CD4-positive, CD25-positive, alpha-beta regulatory T cell (primary cell): ENCODE results near the gene INTS13. TPM values are rescaled to one million over a fixed set of nuclear protein-coding genes. Genes with fewer than 3 reads are reported as not detected.

Experiments used
- ATAC-seq, 2 donors: fragments of 150-1000 bp; cut with Tn5 transposase; one replicate each; pipeline ENCODE4 v1.10.0; 2021; ENCODE audit warnings: low read depth in 2 of 2, moderate number of reproducible peaks in 2 of 2, moderate library complexity in 1 of 2
- DNase-seq, 3 donors: peaks; one replicate each; pipeline versions ENCODE4 v3.0.0 to v3.0.0-alpha.2; 2012 to 2022; ENCODE audit warnings: mixed read lengths in 1 of 3
- H3K27ac ChIP-seq: one replicate; pipeline ENCODE4 v1.7.0; 2013; ENCODE audit warnings: mild to moderate bottlenecking, low read length; ENCODE audit not compliant: insufficient read depth, poor library complexity, severe bottlenecking
- H3K27me3 ChIP-seq: one replicate; pipeline ENCODE4 v1.7.0; 2013; ENCODE audit warnings: low read length; ENCODE audit not compliant: control insufficient read depth, insufficient read depth
- H3K36me3 ChIP-seq: one replicate; pipeline ENCODE4 v1.7.0; 2013; ENCODE audit warnings: mild to moderate bottlenecking, low read length, moderate library complexity; ENCODE audit not compliant: control insufficient read depth, insufficient read depth
- H3K4me1 ChIP-seq: 2 replicates; pipeline ENCODE4 v1.7.0; 2013; ENCODE audit warnings: mild to moderate bottlenecking, low read length; ENCODE audit not compliant: insufficient read depth, control insufficient read depth, poor library complexity, severe bottlenecking
- H3K4me3 ChIP-seq: one replicate; pipeline ENCODE4 v1.7.0; 2013; ENCODE audit warnings: low read depth, mild to moderate bottlenecking, low read length, moderate library complexity
- H3K9me3 ChIP-seq, 2 experiments: 1 replicate in 1 of 2; 2 replicates in 1 of 2; pipeline ENCODE4 v1.7.0; 2013; ENCODE audit warnings: low read length in 2 of 2, mild to moderate bottlenecking in 1 of 2, moderate library complexity in 1 of 2; ENCODE audit not compliant: control insufficient read depth in 2 of 2
- H3K27ac Mint-ChIP-seq, 3 donors: one replicate each; pipeline ENCODE4 v1.8.0; 2020 to 2022; ENCODE audit warnings: mild to moderate bottlenecking in 3 of 3, mixed read lengths in 3 of 3, moderate library complexity in 2 of 3
- H3K27me3 Mint-ChIP-seq: one replicate; pipeline ENCODE4 v1.8.0; 2022; ENCODE audit warnings: mild to moderate bottlenecking, mixed read lengths
- H3K36me3 Mint-ChIP-seq: one replicate; pipeline ENCODE4 v1.8.0; 2020; ENCODE audit warnings: mixed read lengths
- H3K4me1 Mint-ChIP-seq, 4 donors: one replicate each; pipeline ENCODE4 v1.8.0; 2020 to 2022; ENCODE audit warnings: mixed read lengths in 4 of 4, mild to moderate bottlenecking in 1 of 4
- H3K4me3 Mint-ChIP-seq, 4 donors: one replicate each; pipeline ENCODE4 v1.8.0; 2020 to 2022; ENCODE audit warnings: mild to moderate bottlenecking in 4 of 4, mixed read lengths in 4 of 4, moderate library complexity in 3 of 4
- H3K9me3 Mint-ChIP-seq, 7 donors: one replicate each; pipeline ENCODE4 v1.8.0; 2020 to 2022; ENCODE audit warnings: mixed read lengths in 7 of 7, mild to moderate bottlenecking in 3 of 7, moderate library complexity in 2 of 7
- polyA plus RNA-seq, 4 donors: library from polyadenylated mRNA; unstranded; fragments of 300-500 nt; fragmentation: Illumina TruSeq; gene quantifications; one replicate each; pipeline ENCODE4 v1.2.3, GENCODE V29; 2021
- total RNA-seq: library from RNA; stranded (reverse); gene quantifications from one replicate; pipeline ENCODE4 v1.2.3, GENCODE V29; 2022

The INTS13 gene
- total and polyA plus RNA-seq, 5 donors from 2014 or later = 28.8 to 42.5 (median 32.0) TPM

GRCh38 chr12:26935636-26936378 lies 2.0 kb downstream of the INTS13 start:
- no peak for ATAC-seq
- H3K27ac ChIP-seq = peak overlapping the region; percentile 99
- H3K36me3 ChIP-seq = peaks cover 11% of the 10 kb centered on the region
- Mint-ChIP-seq H3K9me3 (peaks cover 0 to 4% (median 0%) of the 10 kb centered on the region in 7 donors), H3K27me3 (no peaks in the 10 kb centered on the region), H3K27ac (peak overlapping the region; percentile 48 to 94 (median 85)), H3K36me3 (peaks cover 6% of the 10 kb centered on the region), H3K4me3 (peak overlapping the region; percentile 94 to 98 (median 96)), H3K4me1 (peaks cover 39 to 67% (median 53%) of the 10 kb centered on the region in 4 donors)
- DNase-seq = peak in 1 of 3 donors; percentile 43
- H3K27me3 ChIP-seq = no peaks in the 10 kb centered on the region
- peak overlapping the region; percentile 99 for H3K4me3 ChIP-seq
- H3K4me1 ChIP-seq = peaks cover 57% of the 10 kb centered on the region
- H3K9me3 ChIP-seq = no peaks in the 10 kb centered on the region

DNA sequence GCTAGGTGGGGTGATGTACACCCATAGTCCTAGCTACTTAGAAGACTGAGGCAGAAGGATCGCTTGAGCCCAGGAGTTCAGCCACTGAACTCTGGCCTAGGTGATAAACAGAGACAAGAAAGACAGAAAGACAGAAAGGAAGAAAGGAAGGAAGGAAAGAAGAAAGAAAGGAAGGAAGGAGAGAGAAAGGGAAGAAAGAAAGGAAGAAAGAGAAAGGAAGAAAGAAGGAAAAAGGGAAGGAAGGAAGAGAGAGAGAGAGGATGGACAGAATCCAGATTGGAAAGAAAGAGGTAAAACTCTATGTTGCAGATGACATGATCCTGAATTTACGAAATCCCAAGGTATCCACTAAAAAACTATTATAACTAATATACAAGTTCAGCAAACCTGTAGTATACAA lies 8.2 kb downstream of the INTS13 start:
- peaks cover 33 to 44% (median 38%) of the 10 kb centered on the region in 4 donors for H3K4me1 Mint-ChIP-seq
- Histone ChIP-seq H3K36me3 (peaks cover 49% of the 10 kb centered on the region), H3K27ac (no peak overlapping the region), H3K4me3 (no peak overlapping the region), H3K9me3 (no peaks in the 10 kb centered on the region), H3K4me1 (peaks cover 9% of the 10 kb centered on the region), H3K27me3 (no peaks in the 10 kb centered on the region)
- H3K27me3 Mint-ChIP-seq = no peaks in the 10 kb centered on the region
- H3K9me3 Mint-ChIP-seq = peaks cover 0 to 2% (median 0%) of the 10 kb centered on the region in 7 donors
- no peak for DNase-seq
- peak overlapping the region in 1 of 3 donors; percentile 60 for H3K27ac Mint-ChIP-seq
- no peak for ATAC-seq
- peaks cover 33% of the 10 kb centered on the region for H3K36me3 Mint-ChIP-seq
- peak overlapping the region in 1 of 4 donors; percentile 5 for H3K4me3 Mint-ChIP-seq

DNA sequence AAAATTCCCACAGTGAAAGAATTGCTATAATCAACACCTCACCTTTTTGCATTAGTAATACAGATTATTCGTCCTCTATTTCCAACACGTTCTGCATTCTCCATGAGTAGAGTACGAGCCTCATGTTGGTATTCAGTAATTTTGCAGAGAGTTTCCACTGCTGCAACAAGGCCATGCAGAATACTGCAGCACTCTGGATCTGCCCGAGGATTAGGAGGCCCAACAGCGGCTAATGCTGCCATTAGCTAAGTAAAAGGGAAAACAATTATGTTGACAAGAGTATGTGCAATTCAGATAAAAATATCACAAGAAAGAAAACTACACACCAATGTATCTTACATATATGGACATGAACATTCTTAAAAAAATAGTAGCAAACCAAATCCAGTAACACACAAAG lies 9.1 kb downstream of the INTS13 start:
- H3K4me3 Mint-ChIP-seq = no peak overlapping the region
- peaks cover 0 to 2% (median 0%) of the 10 kb centered on the region in 7 donors for H3K9me3 Mint-ChIP-seq
- H3K27ac ChIP-seq = no peak overlapping the region
- peaks cover 50% of the 10 kb centered on the region for H3K36me3 ChIP-seq
- no peaks in the 10 kb centered on the region for H3K27me3 ChIP-seq
- H3K27ac Mint-ChIP-seq = no peak overlapping the region
- H3K9me3 ChIP-seq = no peaks in the 10 kb centered on the region
- no peaks in the 10 kb centered on the region for H3K27me3 Mint-ChIP-seq
- peaks cover 33% of the 10 kb centered on the region for H3K36me3 Mint-ChIP-seq
- H3K4me1 ChIP-seq = peaks cover 7% of the 10 kb centered on the region
- H3K4me1 Mint-ChIP-seq = peaks cover 27 to 37% (median 31%) of the 10 kb centered on the region in 4 donors
- ATAC-seq = no peak
- DNase-seq = no peak
- no peak overlapping the region for H3K4me3 ChIP-seq

DNA sequence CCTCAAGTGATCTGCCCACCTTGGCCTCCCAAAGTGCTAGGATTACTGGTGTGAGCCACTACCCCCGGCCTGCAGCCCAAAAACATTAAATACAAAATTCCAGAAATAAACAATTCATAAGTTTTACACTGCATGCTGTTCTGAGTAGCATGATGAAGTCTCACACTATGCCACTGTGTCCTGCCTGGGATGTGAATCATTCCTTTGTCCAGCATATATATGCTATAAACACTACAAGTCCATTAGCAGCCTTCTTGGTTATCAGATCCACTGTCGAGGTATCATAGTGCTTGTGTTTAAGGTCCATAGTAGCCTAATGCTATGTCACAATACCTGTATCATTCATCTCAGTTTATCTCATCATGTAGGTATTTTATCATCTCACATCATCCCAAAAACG lies 15.9 kb downstream of the INTS13 start:
- H3K27me3 Mint-ChIP-seq = no peaks in the 10 kb centered on the region

GRCh38 chr12:26919216-26919555 lies 18.6 kb downstream of the INTS13 start:
- no peak overlapping the region for H3K4me3 Mint-ChIP-seq
- no peaks in the 10 kb centered on the region for H3K27me3 Mint-ChIP-seq
- H3K4me1 Mint-ChIP-seq = peaks cover 0 to 23% (median 6%) of the 10 kb centered on the region in 4 donors
- no peak for ATAC-seq
- Histone ChIP-seq H3K36me3 (peaks cover 61% of the 10 kb centered on the region), H3K4me3 (no peak overlapping the region), H3K9me3 (no peaks in the 10 kb centered on the region), H3K4me1 (no peaks in the 10 kb centered on the region), H3K27ac (no peak overlapping the region), H3K27me3 (no peaks in the 10 kb centered on the region)
- DNase-seq = no peak
- H3K9me3 Mint-ChIP-seq = no peaks in the 10 kb centered on the region
- no peak overlapping the region for H3K27ac Mint-ChIP-seq
- peaks cover 46% of the 10 kb centered on the region for H3K36me3 Mint-ChIP-seq

More for the DNA sequence above, 15.9 kb downstream of the INTS13 start:
- peaks cover 0 to 15% (median 8%) of the 10 kb centered on the region in 4 donors for H3K4me1 Mint-ChIP-seq
- no peak overlapping the region for H3K4me3 Mint-ChIP-seq
- no peak overlapping the region for H3K27ac ChIP-seq
- H3K9me3 ChIP-seq = no peaks in the 10 kb centered on the region
- H3K9me3 Mint-ChIP-seq = no peaks in the 10 kb centered on the region
- H3K27ac Mint-ChIP-seq = no peak overlapping the region
- no peaks in the 10 kb centered on the region for H3K27me3 ChIP-seq
- no peaks in the 10 kb centered on the region for H3K4me1 ChIP-seq
- H3K36me3 ChIP-seq = peaks cover 69% of the 10 kb centered on the region
- ATAC-seq (no peak), DNase-seq (no peak)
- H3K36me3 Mint-ChIP-seq = peaks cover 42% of the 10 kb centered on the region
- H3K4me3 ChIP-seq = no peak overlapping the region

- Mint-ChIP-seq H3K27me3 (no peaks in the 10 kb centered on the region), H3K4me3 (no peak overlapping the region), H3K4me1 (peaks cover under 1 to 23% (median 6%) of the 10 kb centered on the region in 4 donors), H3K36me3 (peaks cover 47% of the 10 kb centered on the region), H3K9me3 (no peaks in the 10 kb centered on the region), H3K27ac (peak overlapping the region in 1 of 3 donors; percentile 84)
- H3K4me1 ChIP-seq = no peaks in the 10 kb centered on the region
- DNase-seq (no peak), ATAC-seq (no peak)
- H3K27ac ChIP-seq = no peak overlapping the region
- H3K4me3 ChIP-seq = no peak overlapping the region
- peaks cover 61% of the 10 kb centered on the region for H3K36me3 ChIP-seq
- H3K27me3 ChIP-seq = no peaks in the 10 kb centered on the region
- no peaks in the 10 kb centered on the region for H3K9me3 ChIP-seq
These were observed 19.2 kb downstream of the INTS13 start for GRCh38 chr12:26918321-26919215.

GRCh38 chr12:26906704-26907103 lies 31.1 kb downstream of the INTS13 start:
- Mint-ChIP-seq H3K27me3 (no peaks in the 10 kb centered on the region), H3K4me1 (peaks cover 7 to 23% (median 18%) of the 10 kb centered on the region in 4 donors), H3K27ac (peak overlapping the region in 2 of 3 donors; percentile 27 to 31), H3K4me3 (no peak overlapping the region), H3K9me3 (peaks cover 0 to 6% (median 2%) of the 10 kb centered on the region in 7 donors), H3K36me3 (peaks cover 55% of the 10 kb centered on the region)
- Histone ChIP-seq H3K36me3 (peaks cover 50% of the 10 kb centered on the region), H3K9me3 (no peaks in the 10 kb centered on the region), H3K4me1 (no peaks in the 10 kb centered on the region), H3K27ac (peak overlapping the region; percentile 1), H3K4me3 (no peak overlapping the region), H3K27me3 (no peaks in the 10 kb centered on the region)
- DNase-seq = no peak
- ATAC-seq = no peak
